Karpas-422 (cell line): ENCODE data around the gene TCF25. TPM values are rescaled to one million over a fixed set of nuclear protein-coding genes. Genes with fewer than 3 reads are reported as not detected.
"Not testable (repeated sequence)": the region's sequence is repeated elsewhere in the genome, so short reads cannot be mapped to it uniquely, and the experiment has no call there.

Experiments
- DNase-seq: peaks from one replicate; pipeline ENCODE4 v3.0.0-alpha.2; 2015
- H2AFZ ChIP-seq: fragments of 200-600 bp; sonication (generic); 2 replicates; pipeline ENCODE4 v1.6.1; 2014; ENCODE audit warnings: antibody characterized with exemption, low read length, mixed read lengths
- H3K27ac ChIP-seq: fragments of 200-600 bp; sonication (generic); 2 replicates; pipeline ENCODE4 v1.5.1; 2014; ENCODE audit warnings: mild to moderate bottlenecking, low read length, moderate library complexity
- H3K27me3 ChIP-seq: fragments of 200-600 bp; sonication (generic); 2 replicates; pipeline ENCODE4 v1.6.1; 2014; ENCODE audit warnings: low read length, mixed read lengths
- H3K36me3 ChIP-seq: fragments of 200-600 bp; sonication (generic); 2 replicates; pipeline ENCODE4 v1.6.1; 2014; ENCODE audit warnings: low read length, mixed read lengths; ENCODE audit not compliant: insufficient read depth
- H3K4me1 ChIP-seq: fragments of 200-600 bp; sonication (generic); 2 replicates; pipeline ENCODE4 v1.6.1; 2014; ENCODE audit warnings: mild to moderate bottlenecking, low read length, mixed read lengths
- H3K4me2 ChIP-seq: fragments of 200-600 bp; sonication (generic); 2 replicates; pipeline ENCODE4 v1.6.1; 2014; ENCODE audit warnings: low read length, low read depth, mild to moderate bottlenecking; ENCODE audit not compliant: poor library complexity, severe bottlenecking
- H3K4me3 ChIP-seq: fragments of 200-600 bp; sonication (generic); 2 replicates; pipeline ENCODE4 v1.5.1; 2014; ENCODE audit warnings: mild to moderate bottlenecking, antibody characterized with exemption, low read length, mixed read lengths
- H3K79me2 ChIP-seq: fragments of 200-600 bp; sonication (generic); 2 replicates; pipeline ENCODE4 v1.6.1; 2014; ENCODE audit warnings: mild to moderate bottlenecking, low read length, mixed read lengths
- H3K9ac ChIP-seq: fragments of 200-600 bp; sonication (generic); 2 replicates; pipeline ENCODE4 v1.6.0; 2014; ENCODE audit warnings: low read length
- H3K9me2 ChIP-seq: fragments of 200-600 bp; sonication (generic), shearing (Covaris generic); replicated peaks from 2 replicates; pipeline ENCODE4 v1.6.0; 2014; ENCODE audit warnings: mild to moderate bottlenecking, low read length, moderate library complexity; ENCODE audit not compliant: insufficient read depth
- H3K9me3 ChIP-seq: fragments of 300-700, 200-600 bp; sonication (generic); 2 replicates; pipeline ENCODE4 v1.6.1; 2014; ENCODE audit warnings: low read length, mixed read lengths
- H4K20me1 ChIP-seq: fragments of 200-600 bp; sonication (generic); 2 replicates; pipeline ENCODE4 v1.6.1; 2014; ENCODE audit warnings: mild to moderate bottlenecking, antibody characterized with exemption, low read length, low read depth; ENCODE audit not compliant: insufficient read depth
- total RNA-seq: library from RNA; depleted of rRNA; stranded (reverse); fragments of >200 nt; shearing (Covaris generic); gene quantifications from 2 replicates; pipeline ENCODE4 v1.2.3, GENCODE V29; 2014; ENCODE audit warnings: low replicate concordance

Gene TCF25
- total RNA-seq, 1 experiment from 2014 or later, result 71.8 TPM

GRCh38 chr16:89925596-89926079 lies 52.2 kb downstream of the TCF25 start:
- peaks cover 54% of the 10 kb centered on the region for H4K20me1 ChIP-seq
- peaks cover 29% of the 10 kb centered on the region for H3K79me2 ChIP-seq
- peaks cover 49% of the 10 kb centered on the region for H3K4me1 ChIP-seq
- no peak overlapping the region for H2AFZ ChIP-seq
- H3K36me3 ChIP-seq, result peaks cover 23% of the 10 kb centered on the region
- H3K27me3 ChIP-seq, result no peaks in the 10 kb centered on the region
- peak overlapping the region; percentile 85 for H3K4me2 ChIP-seq
- H3K4me3 ChIP-seq, result peak overlapping the region; percentile 98
- DNase-seq, result peak; percentile 65
- no peaks in the 10 kb centered on the region for H3K9me2 ChIP-seq
- peak overlapping the region; percentile 94 for H3K9ac ChIP-seq
- H3K9me3 ChIP-seq, result no peaks in the 10 kb centered on the region
- peak overlapping the region; percentile 99 for H3K27ac ChIP-seq

DNA sequence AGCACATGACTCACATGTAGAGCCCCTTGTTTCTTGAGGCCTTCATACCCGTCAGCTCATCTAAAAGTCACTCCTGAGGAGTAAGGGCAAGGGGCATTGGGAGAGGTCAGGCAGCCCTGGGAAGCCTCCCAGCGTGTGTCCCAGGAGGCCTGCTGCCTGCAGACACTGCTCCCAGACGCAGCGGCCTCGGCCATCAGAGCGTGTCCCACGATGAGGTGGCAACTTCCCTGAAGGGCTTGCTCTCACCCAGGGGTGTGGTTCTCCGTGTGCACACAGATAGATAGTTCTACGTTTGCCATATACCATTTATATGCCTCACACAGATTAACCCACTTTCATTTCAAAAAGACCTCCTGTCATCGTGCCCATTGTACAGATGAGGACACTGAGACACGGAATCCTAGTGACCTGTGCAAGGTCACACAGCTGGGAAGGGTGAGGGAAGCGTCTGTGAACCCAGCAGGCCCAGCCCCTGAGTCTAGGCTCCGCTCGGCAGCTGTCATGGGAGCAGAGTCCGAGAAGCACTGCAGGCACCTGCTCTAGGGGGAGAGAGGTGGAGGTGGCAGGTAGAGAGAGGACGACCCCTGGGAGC lies 58.0 kb downstream of the TCF25 start:
- Histone ChIP-seq H3K9me3 (no peaks in the 10 kb centered on the region), H4K20me1 (peaks cover 68% of the 10 kb centered on the region), H3K4me1 (peaks cover 3% of the 10 kb centered on the region), H3K4me3 (no peak overlapping the region), H3K4me2 (no peak overlapping the region), H3K9ac (no peak overlapping the region), H3K79me2 (peaks cover 13% of the 10 kb centered on the region), H3K36me3 (peaks cover 49% of the 10 kb centered on the region), H3K9me2 (no peaks in the 10 kb centered on the region), H2AFZ (no peak overlapping the region), H3K27me3 (no peaks in the 10 kb centered on the region), H3K27ac (no peak overlapping the region)
- no peak for DNase-seq

- H3K79me2 ChIP-seq, result peaks cover 10% of the 10 kb centered on the region
- peaks cover 64% of the 10 kb centered on the region for H4K20me1 ChIP-seq
- no peaks in the 10 kb centered on the region for H3K27me3 ChIP-seq
- no peak overlapping the region for H3K4me2 ChIP-seq
- peaks cover 49% of the 10 kb centered on the region for H3K36me3 ChIP-seq
- H3K27ac ChIP-seq, result no peak overlapping the region
- no peak overlapping the region for H3K4me3 ChIP-seq
- no peak overlapping the region for H3K9ac ChIP-seq
- no peak for DNase-seq
- H3K4me1 ChIP-seq, result no peaks in the 10 kb centered on the region
- H3K9me2 ChIP-seq, result no peaks in the 10 kb centered on the region
- H2AFZ ChIP-seq, result no peak overlapping the region
- no peaks in the 10 kb centered on the region for H3K9me3 ChIP-seq
These were observed 58.6 kb downstream of the TCF25 start for GRCh38 chr16:89931964-89932363.

DNA sequence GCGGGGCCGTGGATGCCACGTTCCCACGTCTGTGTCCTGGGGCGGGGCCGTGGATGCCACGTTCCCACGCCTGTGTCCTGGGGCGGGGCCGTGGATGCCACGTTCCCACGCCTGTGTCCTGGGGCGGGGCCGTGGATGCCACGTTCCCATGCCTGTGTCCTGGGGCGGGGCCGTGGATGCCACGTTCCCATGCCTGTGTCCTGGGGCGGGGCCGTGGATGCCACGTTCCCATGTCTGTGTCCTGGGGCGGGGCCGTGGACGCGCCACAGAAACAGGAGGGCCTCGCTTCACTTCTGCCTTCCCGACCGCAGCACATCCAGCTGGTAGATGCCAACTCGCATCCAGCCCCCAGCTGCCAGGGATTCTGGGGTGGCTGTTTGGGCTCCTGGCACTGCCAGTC lies 60.6 kb downstream of the TCF25 start:
- not testable (repeated sequence) for H3K27me3 ChIP-seq, H3K27ac ChIP-seq, H3K79me2 ChIP-seq, H3K9ac ChIP-seq, H3K4me2 ChIP-seq, DNase-seq, H3K4me1 ChIP-seq, H3K9me2 ChIP-seq, H3K9me3 ChIP-seq, H2AFZ ChIP-seq, H3K4me3 ChIP-seq
- Histone ChIP-seq H4K20me1 (peaks cover 48% of the 10 kb centered on the region), H3K36me3 (peaks cover 39% of the 10 kb centered on the region)

- H3K9ac ChIP-seq, result no peak overlapping the region
- no peaks in the 10 kb centered on the region for H3K9me2 ChIP-seq
- H3K27ac ChIP-seq, result no peak overlapping the region
- no peak for DNase-seq
- H3K4me2 ChIP-seq, result no peak overlapping the region
- H3K27me3 ChIP-seq, result no peaks in the 10 kb centered on the region
- H4K20me1 ChIP-seq, result peaks cover 40% of the 10 kb centered on the region
- H3K36me3 ChIP-seq, result peaks cover 30% of the 10 kb centered on the region
- no peak overlapping the region for H3K4me3 ChIP-seq
- H3K79me2 ChIP-seq, result no peaks in the 10 kb centered on the region
- H3K9me3 ChIP-seq, result no peaks in the 10 kb centered on the region
- H3K4me1 ChIP-seq, result no peaks in the 10 kb centered on the region
- no peak overlapping the region for H2AFZ ChIP-seq
These were observed 61.5 kb downstream of the TCF25 start for GRCh38 chr16:89934611-89935553.

DNA sequence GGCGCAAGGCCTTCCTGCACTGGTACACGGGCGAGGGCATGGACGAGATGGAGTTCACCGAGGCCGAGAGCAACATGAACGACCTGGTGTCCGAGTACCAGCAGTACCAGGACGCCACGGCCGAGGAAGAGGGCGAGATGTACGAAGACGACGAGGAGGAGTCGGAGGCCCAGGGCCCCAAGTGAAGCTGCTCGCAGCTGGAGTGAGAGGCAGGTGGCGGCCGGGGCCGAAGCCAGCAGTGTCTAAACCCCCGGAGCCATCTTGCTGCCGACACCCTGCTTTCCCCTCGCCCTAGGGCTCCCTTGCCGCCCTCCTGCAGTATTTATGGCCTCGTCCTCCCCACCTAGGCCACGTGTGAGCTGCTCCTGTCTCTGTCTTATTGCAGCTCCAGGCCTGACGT lies 62.2 kb downstream of the TCF25 start:
- Histone ChIP-seq H4K20me1 (peaks cover 33% of the 10 kb centered on the region), H3K36me3 (peaks cover 27% of the 10 kb centered on the region)
- not testable (repeated sequence) for H3K27ac ChIP-seq, H3K4me1 ChIP-seq, DNase-seq, H3K9me3 ChIP-seq, H3K27me3 ChIP-seq, H3K9me2 ChIP-seq, H3K79me2 ChIP-seq, H3K4me3 ChIP-seq, H2AFZ ChIP-seq, H3K4me2 ChIP-seq, H3K9ac ChIP-seq

DNA sequence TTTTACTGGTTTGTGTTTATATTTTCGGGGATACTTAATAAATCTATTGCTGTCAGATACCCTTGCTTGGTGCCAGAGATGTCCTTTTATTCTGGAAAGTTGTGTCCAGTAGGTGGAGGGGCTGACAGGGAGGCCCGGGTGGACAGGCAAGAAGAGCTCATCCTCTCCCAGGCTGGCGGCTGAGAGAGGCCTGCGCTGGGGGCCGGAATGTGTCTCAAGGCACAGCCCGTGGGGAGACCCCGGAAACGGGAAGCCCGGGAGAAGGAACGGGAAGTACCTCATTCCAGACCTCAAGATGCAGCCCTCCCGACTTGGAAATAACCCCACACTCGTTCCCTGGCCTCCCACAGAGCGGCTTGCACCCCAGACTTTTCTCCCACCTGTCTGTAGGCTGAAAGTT lies 62.6 kb downstream of the TCF25 start:
- Histone ChIP-seq H3K27ac (no peak overlapping the region), H3K9me3 (no peaks in the 10 kb centered on the region), H3K9ac (no peak overlapping the region), H3K27me3 (no peaks in the 10 kb centered on the region), H3K36me3 (peaks cover 26% of the 10 kb centered on the region), H4K20me1 (peaks cover 31% of the 10 kb centered on the region), H3K4me1 (no peaks in the 10 kb centered on the region), H3K4me2 (no peak overlapping the region), H2AFZ (no peak overlapping the region), H3K4me3 (no peak overlapping the region), H3K79me2 (no peaks in the 10 kb centered on the region), H3K9me2 (no peaks in the 10 kb centered on the region)
- no peak for DNase-seq

- H3K27me3 ChIP-seq, result no peaks in the 10 kb centered on the region
- H4K20me1 ChIP-seq, result peaks cover 26% of the 10 kb centered on the region
- DNase-seq, result no peak
- no peaks in the 10 kb centered on the region for H3K9me3 ChIP-seq
- peaks cover 21% of the 10 kb centered on the region for H3K36me3 ChIP-seq
- no peaks in the 10 kb centered on the region for H3K79me2 ChIP-seq
- no peak overlapping the region for H3K27ac ChIP-seq
- H3K4me1 ChIP-seq, result no peaks in the 10 kb centered on the region
- no peak overlapping the region for H3K4me2 ChIP-seq
- no peak overlapping the region for H3K4me3 ChIP-seq
- H2AFZ ChIP-seq, result no peak overlapping the region
- H3K9me2 ChIP-seq, result no peaks in the 10 kb centered on the region
- H3K9ac ChIP-seq, result no peak overlapping the region
These were observed 63.1 kb downstream of the TCF25 start for GRCh38 chr16:89936508-89936907.
